Neutrophil (primary cell): Measurements from ENCODE around the gene ANTXR1.

Experiments
- H3K27ac ChIP-seq: fragments of 200-600 bp; sonication (generic); 2 replicates; pipeline ENCODE4 v1.5.1; 2016; ENCODE audit warnings: mild to moderate bottlenecking, moderate library complexity
- H3K27me3 ChIP-seq: fragments of 200-600 bp; sonication (generic); 2 replicates; pipeline ENCODE4 v1.6.0; 2016; ENCODE audit warnings: mild to moderate bottlenecking
- H3K36me3 ChIP-seq: fragments of 200-600 bp; sonication (generic); 2 replicates; pipeline ENCODE4 v1.5.1; 2017
- H3K4me1 ChIP-seq, 2 experiments: fragments of 200-600 bp in 1 of 2; sonication (generic) in 1 of 2; 1 replicate in 1 of 2; 2 replicates in 1 of 2; pipeline versions ENCODE4 v1.5.1 to v1.6.1; 2013 to 2016; ENCODE audit warnings: low read depth in 1 of 2, low read length in 1 of 2, mild to moderate bottlenecking in 1 of 2, moderate library complexity in 1 of 2; ENCODE audit not compliant: control insufficient read depth in 1 of 2, insufficient read depth in 1 of 2
- H3K4me3 ChIP-seq, 2 experiments: fragments of 200-600 bp in 1 of 2; sonication (generic) in 1 of 2; 1 replicate in 1 of 2; 2 replicates in 1 of 2; pipeline ENCODE4 v1.5.1; 2013 to 2016; ENCODE audit warnings: low read depth in 1 of 2, low read length in 1 of 2, mild to moderate bottlenecking in 1 of 2, moderate library complexity in 1 of 2
- H3K9me3 ChIP-seq: fragments of 200-600 bp; sonication (generic); 2 replicates; pipeline ENCODE4 v1.5.1; 2016
- CTCF ChIP-seq: fragments of 200-600 bp; sonication (generic); IDR thresholded peaks from 2 replicates; pipeline ENCODE4 v1.5.1; 2016; ENCODE audit warnings: antibody characterized with exemption

ANTXR1 gene

GRCh38 chr2:69118609-69119008 lies 105.6 kb downstream of the ANTXR1 start:
- TF ChIP-seq CTCF: no peak
- Histone ChIP-seq H3K4me3 (no peak overlapping the region), H3K27me3 (no peaks in the 10 kb centered on the region), H3K4me1 (no peaks in the 10 kb centered on the region), H3K36me3 (no peaks in the 10 kb centered on the region), H3K9me3 (no peaks in the 10 kb centered on the region), H3K27ac (no peak overlapping the region)

GRCh38 chr2:69119104-69119894 lies 106.3 kb downstream of the ANTXR1 start:
- H3K4me1 ChIP-seq: no peaks in the 10 kb centered on the region
- TF ChIP-seq CTCF: no peak
- no peaks in the 10 kb centered on the region for H3K36me3 ChIP-seq
- H3K27me3 ChIP-seq: no peaks in the 10 kb centered on the region
- no peak overlapping the region for H3K27ac ChIP-seq
- no peak overlapping the region for H3K4me3 ChIP-seq
- no peaks in the 10 kb centered on the region for H3K9me3 ChIP-seq

- TF ChIP-seq CTCF: no peak
- no peaks in the 10 kb centered on the region for H3K36me3 ChIP-seq
- H3K4me1 ChIP-seq: no peaks in the 10 kb centered on the region
- no peaks in the 10 kb centered on the region for H3K27me3 ChIP-seq
- no peak overlapping the region for H3K4me3 ChIP-seq
- no peaks in the 10 kb centered on the region for H3K9me3 ChIP-seq
- no peak overlapping the region for H3K27ac ChIP-seq
Measured at GRCh38 chr2:69122271-69122670, 109.3 kb downstream of the ANTXR1 start.

GRCh38 chr2:69123182-69123581 lies 110.2 kb downstream of the ANTXR1 start:
- H3K27me3 ChIP-seq: no peaks in the 10 kb centered on the region
- TF ChIP-seq CTCF: no peak
- no peak overlapping the region for H3K4me3 ChIP-seq
- H3K9me3 ChIP-seq: no peaks in the 10 kb centered on the region
- no peaks in the 10 kb centered on the region for H3K36me3 ChIP-seq
- H3K4me1 ChIP-seq: no peaks in the 10 kb centered on the region
- no peak overlapping the region for H3K27ac ChIP-seq

- no peaks in the 10 kb centered on the region for H3K27me3 ChIP-seq
- H3K4me3 ChIP-seq: no peak overlapping the region
- TF ChIP-seq CTCF: no peak
- no peaks in the 10 kb centered on the region for H3K9me3 ChIP-seq
- no peaks in the 10 kb centered on the region for H3K36me3 ChIP-seq
- H3K27ac ChIP-seq: no peak overlapping the region
- no peaks in the 10 kb centered on the region for H3K4me1 ChIP-seq
Measured at GRCh38 chr2:69124343-69124742, 111.4 kb downstream of the ANTXR1 start.
